HG02759 (cell line): ENCODE data around the gene TCF15.

Source experiments
- ATAC-seq: cut with Tn5 transposase; IDR thresholded peaks from one replicate; pipeline ENCODE4 v1.9.1; 2021; ENCODE audit warnings: mild to moderate bottlenecking, moderate library complexity; ENCODE audit not compliant: unreplicated experiment

TCF15 gene

GRCh38 chr20:558117-558516, 52.0 kb downstream of the TCF15 start:
- ATAC-seq, result no peak

GRCh38 chr20:556984-557383, 53.1 kb downstream of the TCF15 start:
- ATAC-seq, result no peak

DNA sequence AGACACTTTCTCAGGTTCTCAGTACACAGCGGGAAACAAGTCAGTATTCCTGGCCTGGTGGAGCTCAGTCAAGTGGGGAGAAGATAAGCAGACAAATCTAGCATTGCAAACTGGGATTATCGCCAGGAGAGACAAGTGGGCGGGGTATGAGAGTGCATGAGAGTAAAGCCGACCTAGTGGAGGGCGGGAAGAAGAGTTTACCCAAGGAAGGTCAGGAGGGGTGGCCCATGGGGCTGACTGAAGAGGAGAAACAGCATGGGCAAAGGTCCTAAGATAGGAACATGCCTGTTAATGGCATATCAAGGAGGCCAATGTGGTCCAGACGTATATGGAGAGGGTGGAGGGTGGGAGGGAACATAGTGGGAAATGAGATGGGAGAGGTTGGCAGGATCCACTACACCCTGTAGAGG, 54.1 kb downstream of the TCF15 start:
- ATAC-seq, result no peak
